ENCODE results near the gene SIMC1. TPM values are rescaled to one million over a fixed set of nuclear protein-coding genes. Genes with fewer than 3 reads are reported as not detected.

Gene SIMC1
- total RNA-seq, 1 experiment from 2014 or later = 7.5 TPM

- DNase-seq = no peak
- H3K9me2 ChIP-seq (replicated peaks; ENCODE audit: low read length) = no peaks in the 10 kb centered on the region
- POLR2A ChIA-PET (ENCODE audit: unreplicated experiment) = no interaction called here
Observed at GRCh38 chr5:176391479-176391878, 153.3 kb downstream of the SIMC1 start.

GRCh38 chr5:176391999-176392398 is 153.8 kb downstream of the SIMC1 start:
- H3K4me1 ChIP-seq (ENCODE audit: insufficient read depth, low read length) = peaks cover 5% of the 10 kb centered on the region
- H3K4me3 ChIP-seq (ENCODE audit: low read length) = no peak overlapping the region
- no peaks in the 10 kb centered on the region for H3K9me2 ChIP-seq (replicated peaks; ENCODE audit: low read length)
- DNase-seq = no peak
- H3K27me3 ChIP-seq (ENCODE audit: low read length) = no peaks in the 10 kb centered on the region
- H4K20me1 ChIP-seq (ENCODE audit: low read length) = peaks cover 8% of the 10 kb centered on the region; the same call in 1 of the 2 replicates
- H3K79me2 ChIP-seq (ENCODE audit: low read length) = peaks cover 36% of the 10 kb centered on the region
- no peak overlapping the region for H3K4me2 ChIP-seq (ENCODE audit: low read length)
- TF ChIP-seq EZH2 (IDR thresholded peaks at IDR 0.05; ENCODE audit: low read length, unreplicated experiment) (no peak), EZH2phosphoT487 (IDR thresholded peaks at IDR 0.05; ENCODE audit: borderline replicate concordance, low read length) (no peak), CTCF (conservative IDR thresholded peaks at IDR 0.05; ENCODE audit: low read depth, low read length) (no peak)
- H3K9me3 ChIP-seq (ENCODE audit: low read length) = no peaks in the 10 kb centered on the region
- H3K36me3 ChIP-seq (ENCODE audit: low read depth, low read length) = peaks cover 32% of the 10 kb centered on the region
- no TSS peak for BruUV-seq (replicated peaks)
- intact Hi-C loops (cut with micrococcal nuclease) = no loop called here
- CTCF ChIA-PET = no interaction called here
- no peak for ATAC-seq
- H3K27ac ChIP-seq (ENCODE audit: low read length) = no peak overlapping the region
- no peak overlapping the region for H3K9ac ChIP-seq (ENCODE audit: low read length)
- no peaks in the 10 kb centered on the region for H3F3A ChIP-seq (ENCODE audit: low read length, unreplicated experiment)
- H2AFZ ChIP-seq (ENCODE audit: low read length) = no peak overlapping the region
- POLR2A ChIA-PET (ENCODE audit: unreplicated experiment) = no interaction called here

More at GRCh38 chr5:176391479-176391878, 153.3 kb downstream of the SIMC1 start:
- BruUV-seq (replicated peaks) = no TSS peak
- Histone ChIP-seq H3K27me3 (ENCODE audit: low read length) (no peaks in the 10 kb centered on the region), H2AFZ (ENCODE audit: low read length) (no peak overlapping the region), H3K9ac (ENCODE audit: low read length) (no peak overlapping the region), H3K36me3 (ENCODE audit: low read depth, low read length) (peaks cover 35% of the 10 kb centered on the region), H3F3A (ENCODE audit: low read length, unreplicated experiment) (no peaks in the 10 kb centered on the region), H3K4me1 (ENCODE audit: insufficient read depth, low read length) (peaks cover 9% of the 10 kb centered on the region), H3K27ac (ENCODE audit: low read length) (no peak overlapping the region), H3K9me3 (ENCODE audit: low read length) (no peaks in the 10 kb centered on the region), H3K79me2 (ENCODE audit: low read length) (peaks cover 41% of the 10 kb centered on the region), H4K20me1 (ENCODE audit: low read length) (peaks cover 12% of the 10 kb centered on the region), H3K4me2 (ENCODE audit: low read length) (no peak overlapping the region), H3K4me3 (ENCODE audit: low read length) (no peak overlapping the region)
- TF ChIP-seq CTCF (conservative IDR thresholded peaks at IDR 0.05; ENCODE audit: low read depth, low read length) (no peak), EZH2 (IDR thresholded peaks at IDR 0.05; ENCODE audit: low read length, unreplicated experiment) (no peak), EZH2phosphoT487 (IDR thresholded peaks at IDR 0.05; ENCODE audit: borderline replicate concordance, low read length) (no peak)
- CTCF ChIA-PET = no interaction called here
- intact Hi-C loops (cut with micrococcal nuclease) = no loop called here
- no peak for ATAC-seq

GRCh38 chr5:176392526-176392925 is 154.3 kb downstream of the SIMC1 start:
- H3K27me3 ChIP-seq (ENCODE audit: low read length) = no peaks in the 10 kb centered on the region
- H3K9ac ChIP-seq (ENCODE audit: low read length) = no peak overlapping the region
- no peak overlapping the region for H3K4me3 ChIP-seq (ENCODE audit: low read length)
- ChIA-PET CTCF (no interaction called here), POLR2A (ENCODE audit: unreplicated experiment) (no interaction called here)
- no peaks in the 10 kb centered on the region for H3K4me1 ChIP-seq (ENCODE audit: insufficient read depth, low read length)
- no peaks in the 10 kb centered on the region for H3K9me2 ChIP-seq (replicated peaks; ENCODE audit: low read length)
- no peaks in the 10 kb centered on the region for H3K9me3 ChIP-seq (ENCODE audit: low read length)
- DNase-seq (no peak), ATAC-seq (no peak)
- TF ChIP-seq EZH2 (IDR thresholded peaks at IDR 0.05; ENCODE audit: low read length, unreplicated experiment) (no peak), CTCF (conservative IDR thresholded peaks at IDR 0.05; ENCODE audit: low read depth, low read length) (no peak), EZH2phosphoT487 (IDR thresholded peaks at IDR 0.05; ENCODE audit: borderline replicate concordance, low read length) (no peak)
- H3K36me3 ChIP-seq (ENCODE audit: low read depth, low read length) = peaks cover 29% of the 10 kb centered on the region
- H3F3A ChIP-seq (ENCODE audit: low read length, unreplicated experiment) = no peaks in the 10 kb centered on the region
- no peak overlapping the region for H3K4me2 ChIP-seq (ENCODE audit: low read length)
- intact Hi-C loops (cut with micrococcal nuclease) = no loop called here
- H3K27ac ChIP-seq (ENCODE audit: low read length) = no peak overlapping the region
- no peak overlapping the region for H2AFZ ChIP-seq (ENCODE audit: low read length)
- H4K20me1 ChIP-seq (ENCODE audit: low read length) = peaks cover 3% of the 10 kb centered on the region; the same call in 1 of the 2 replicates
- H3K79me2 ChIP-seq (ENCODE audit: low read length) = peaks cover 31% of the 10 kb centered on the region
- BruUV-seq (replicated peaks) = no TSS peak

Data from PC-3 (cell line).